Activated T-helper 1 cell treated with anti-CD3 and anti-CD28 coated beads, Interleukin-12 subunit alpha, Interleukin-12 subunit beta, Interleukin-2, Interleukin-4 antibody, amounts not matched to agents 30 ng/mL and 10 ng/mL and 1 ng/mL, durations not matched to agents 14 hours and 24 hours and 36 hours (primary cell): ENCODE data around the gene MMP15. TPM values are rescaled to one million over a fixed set of nuclear protein-coding genes. Genes with fewer than 3 reads are reported as not detected.
"Not testable (repeated sequence)": the region's sequence is repeated elsewhere in the genome, so short reads cannot be mapped to it uniquely, and the experiment has no call there.

Source experiments
- DNase-seq: peaks from one replicate; pipeline ENCODE4 v3.0.0; 2021; ENCODE audit warnings: low spot score
- H3K27ac Mint-ChIP-seq: one replicate; pipeline ENCODE4 v1.8.0; 2021; ENCODE audit warnings: mild to moderate bottlenecking, mixed read lengths
- H3K27me3 Mint-ChIP-seq: one replicate; pipeline ENCODE4 v1.8.0; 2022; ENCODE audit warnings: mild to moderate bottlenecking, moderate library complexity, mixed read lengths; ENCODE audit not compliant: insufficient read depth
- H3K36me3 Mint-ChIP-seq: one replicate; pipeline ENCODE4 v1.8.0; 2021; ENCODE audit warnings: low read depth, mixed read lengths
- H3K4me1 Mint-ChIP-seq: one replicate; pipeline ENCODE4 v1.8.0; 2021; ENCODE audit warnings: low read depth, mixed read lengths
- H3K4me3 Mint-ChIP-seq: one replicate; pipeline ENCODE4 v1.8.0; 2021; ENCODE audit warnings: mild to moderate bottlenecking, moderate library complexity, mixed read lengths
- H3K9me3 Mint-ChIP-seq: one replicate; pipeline ENCODE4 v1.8.0; 2021; ENCODE audit warnings: mixed read lengths
- intact Hi-C: fragments of 100-400 bp; cut with micrococcal nuclease; formaldehyde crosslinking; loops from one replicate; pipeline ENCODE4 v1.15.1; 2024
- total RNA-seq: library from RNA; stranded (reverse); gene quantifications from 2 replicates; pipeline ENCODE4 v1.2.3, GENCODE V29; 2022

MMP15 gene
- total RNA-seq, 1 donor from 2014 or later, result 1.3 TPM

GRCh38 chr16:58086381-58087208 is 61.0 kb downstream of the MMP15 start:
- no peak for DNase-seq
- Mint-ChIP-seq H3K27me3 (no peaks in the 10 kb centered on the region), H3K4me3 (no peak overlapping the region), H3K9me3 (no peaks in the 10 kb centered on the region), H3K4me1 (no peaks in the 10 kb centered on the region), H3K27ac (no peak overlapping the region), H3K36me3 (no peaks in the 10 kb centered on the region)
- intact Hi-C loops, result no loop called here

GRCh38 chr16:58087209-58087913 is 61.8 kb downstream of the MMP15 start:
- intact Hi-C loops, result no loop called here
- H3K36me3 Mint-ChIP-seq, result no peaks in the 10 kb centered on the region
- H3K4me3 Mint-ChIP-seq, result no peak overlapping the region
- no peaks in the 10 kb centered on the region for H3K27me3 Mint-ChIP-seq
- no peaks in the 10 kb centered on the region for H3K4me1 Mint-ChIP-seq
- H3K27ac Mint-ChIP-seq, result no peak overlapping the region
- DNase-seq, result no peak
- no peaks in the 10 kb centered on the region for H3K9me3 Mint-ChIP-seq

GRCh38 chr16:58088091-58088490 is 62.5 kb downstream of the MMP15 start:
- Mint-ChIP-seq H3K27me3 (no peaks in the 10 kb centered on the region), H3K4me3 (no peak overlapping the region)

GRCh38 chr16:58090396-58090795 is 64.8 kb downstream of the MMP15 start:
- H3K9me3 Mint-ChIP-seq, intact Hi-C loops, H3K4me3 Mint-ChIP-seq, DNase-seq, H3K36me3 Mint-ChIP-seq, H3K27ac Mint-ChIP-seq, H3K4me1 Mint-ChIP-seq, H3K27me3 Mint-ChIP-seq: not testable (repeated sequence)

More at GRCh38 chr16:58088091-58088490, 62.5 kb downstream of the MMP15 start:
- Mint-ChIP-seq H3K4me1 (no peaks in the 10 kb centered on the region), H3K36me3 (no peaks in the 10 kb centered on the region), H3K9me3 (no peaks in the 10 kb centered on the region), H3K27ac (no peak overlapping the region)
- intact Hi-C loops, result no loop called here
- DNase-seq, result no peak

GRCh38 chr16:58094026-58094425 is 68.5 kb downstream of the MMP15 start:
- no peaks in the 10 kb centered on the region for H3K9me3 Mint-ChIP-seq
- H3K27ac Mint-ChIP-seq, result no peak overlapping the region
- DNase-seq, result no peak
- peaks cover 11% of the 10 kb centered on the region for H3K4me1 Mint-ChIP-seq
- intact Hi-C loops, result no loop called here
- H3K27me3 Mint-ChIP-seq, result no peaks in the 10 kb centered on the region
- no peaks in the 10 kb centered on the region for H3K36me3 Mint-ChIP-seq
- no peak overlapping the region for H3K4me3 Mint-ChIP-seq

GRCh38 chr16:58094791-58095574 is 69.4 kb downstream of the MMP15 start:
- intact Hi-C loops, result no loop called here
- no peak for DNase-seq
- Mint-ChIP-seq H3K27me3 (no peaks in the 10 kb centered on the region), H3K9me3 (no peaks in the 10 kb centered on the region), H3K36me3 (no peaks in the 10 kb centered on the region), H3K4me3 (no peak overlapping the region), H3K27ac (no peak overlapping the region), H3K4me1 (peaks cover 11% of the 10 kb centered on the region)

- H3K36me3 Mint-ChIP-seq, H3K27ac Mint-ChIP-seq, H3K4me3 Mint-ChIP-seq, H3K27me3 Mint-ChIP-seq, intact Hi-C loops, DNase-seq, H3K9me3 Mint-ChIP-seq: not testable (repeated sequence)
- H3K4me1 Mint-ChIP-seq, result peaks cover 11% of the 10 kb centered on the region
Observed at GRCh38 chr16:58095575-58095960, 70.0 kb downstream of the MMP15 start.

- Mint-ChIP-seq H3K9me3 (no peaks in the 10 kb centered on the region), H3K4me3 (no peak overlapping the region), H3K36me3 (no peaks in the 10 kb centered on the region), H3K27ac (no peak overlapping the region), H3K4me1 (peaks cover 11% of the 10 kb centered on the region), H3K27me3 (no peaks in the 10 kb centered on the region)
- DNase-seq, result no peak
- intact Hi-C loops, result no loop called here
Observed at GRCh38 chr16:58096249-58096648, 70.7 kb downstream of the MMP15 start.

Other genes with a start within 250 kb of the MMP15 start
- 0.93 and 0.96 TPM in 2 replicates for gene KIFC3, start 223.3 kb upstream of the MMP15 start, total RNA-seq
- not detected in 2 replicates for gene CNGB1, start 54.6 kb upstream of the MMP15 start, total RNA-seq
- 8.5 and 9.1 TPM in 2 replicates for gene ZNF319, start 25.1 kb upstream of the MMP15 start, total RNA-seq
- gene USB1, start 24.3 kb upstream of the MMP15 start, total RNA-seq, result 60.8 and 63.0 TPM in 2 replicates
- gene CFAP20, start 103.6 kb downstream of the MMP15 start, total RNA-seq, result 64.9 and 65.2 TPM in 2 replicates
- 93.1 and 99.6 TPM in 2 replicates for gene CSNK2A2, start 172.4 kb downstream of the MMP15 start, total RNA-seq